GM10248 (cell line): Measurements from ENCODE around the gene ADAM19.

ENCODE experiments used
- CTCF ChIA-PET: fragments of 300-600 bp; sonication (Branson Sonifier 250); formaldehyde crosslinking; extraction: SDS; loops from one replicate; lab custom pipeline; 2021; ENCODE audit warnings: antibody characterized with exemption; lab: Yijun Ruan, JAX
- POLR2A ChIA-PET: fragments of 350-650 bp; sonication (Branson Sonifier 250); formaldehyde crosslinking; extraction: SDS; loops from one replicate; lab custom pipeline; 2020; ENCODE audit warnings: antibody characterized with exemption; lab: Yijun Ruan, JAX
- DNase-seq: peaks from one replicate; pipeline ENCODE4 v3.0.0; 2012; ENCODE audit errors: extremely low spot score
- CTCF ChIP-seq: IDR thresholded peaks from 2 replicates; pipeline ENCODE4 v1.5.1; 2012; ENCODE audit warnings: mild to moderate bottlenecking, low read depth; ENCODE audit errors: extremely low read depth, missing control alignments, control extremely low read depth

The ADAM19 gene

GRCh38 chr5:157504053-157504452 lies 71.5 kb downstream of the ADAM19 start:
- DNase-seq: no peak
- ChIA-PET POLR2A (interaction anchor here (1.4 kb wide), 1 partner anchor 38 kb away, joined by 3 read pairs; no protein-coding TSS in a partner anchor), CTCF (interaction anchor here (0.9 to 1.5 kb wide), 5 partner anchors 10 to 37 kb away, joined by 3 to 5 read pairs (median 3); no protein-coding TSS in a partner anchor)
- TF ChIP-seq CTCF: no peak

GRCh38 chr5:157502143-157502647 lies 73.4 kb downstream of the ADAM19 start:
- ChIA-PET POLR2A (interaction anchor here (1.0 kb wide), 1 partner anchor 17 kb away, joined by 5 read pairs; no protein-coding TSS in a partner anchor), CTCF (interaction anchor here (0.9 to 1.1 kb wide), 5 partner anchors 9 to 216 kb away, joined by 3 to 4 read pairs (median 3); no protein-coding TSS in a partner anchor)
- peak; percentile 73 for DNase-seq
- no peak for TF ChIP-seq CTCF

- no peak for TF ChIP-seq CTCF
- POLR2A ChIA-PET: no interaction called here
- no peak for DNase-seq
- CTCF ChIA-PET: interaction anchor here (1.4 to 1.7 kb wide), 2 partner anchors 19 to 156 kb away, joined by 3 to 5 read pairs; no protein-coding TSS in a partner anchor
These were observed 77.5 kb downstream of the ADAM19 start for GRCh38 chr5:157497875-157498611.

- ChIA-PET CTCF (interaction anchor here (1.0 to 1.3 kb wide), 2 partner anchors 10 to 28 kb away, joined by 3 read pairs; no protein-coding TSS in a partner anchor), POLR2A (no interaction called here)
These were observed 78.7 kb downstream of the ADAM19 start for GRCh38 chr5:157496864-157497263.

GRCh38 chr5:157494178-157494832 lies 81.3 kb downstream of the ADAM19 start:
- ChIA-PET CTCF (interaction anchor here (0.7 to 1.1 kb wide), 4 partner anchors 8 to 22 kb away, joined by 3 to 4 read pairs (median 3); no protein-coding TSS in a partner anchor), POLR2A (no interaction called here)
- no peak for TF ChIP-seq CTCF
- peak; percentile 44 for DNase-seq

More at GRCh38 chr5:157496864-157497263, 78.7 kb downstream of the ADAM19 start:
- no peak for DNase-seq
- TF ChIP-seq CTCF: no peak

- CTCF ChIA-PET: interaction anchor here (0.6 to 1.1 kb wide), 4 partner anchors 9 to 122 kb away, joined by 3 to 4 read pairs (median 3); no protein-coding TSS in a partner anchor
- TF ChIP-seq CTCF: no peak
- no peak for DNase-seq
- POLR2A ChIA-PET: no interaction called here
These were observed 82.7 kb downstream of the ADAM19 start for GRCh38 chr5:157492886-157493285.
